Activated T-helper 17 cell treated with anti-CD3 and anti-CD28 coated beads, Interleukin-2, amount 50 U/mL, for 72 hours (primary cell): ENCODE measurements around the gene TSPAN31. TPM values are rescaled to one million over a fixed set of nuclear protein-coding genes. Genes with fewer than 3 reads are reported as not detected.
"Not testable (repeated sequence)": the region's sequence is repeated elsewhere in the genome, so short reads cannot be mapped to it uniquely, and the experiment has no call there.

Experiments
- ATAC-seq: fragments of 150-1000 bp; cut with Tn5 transposase; replicated peaks from 2 replicates; pipeline ENCODE4 v1.10.0; 2021; ENCODE audit warnings: mild to moderate bottlenecking, moderate library complexity
- H3K27ac Mint-ChIP-seq: one replicate; pipeline ENCODE4 v1.8.0; 2022; ENCODE audit warnings: mixed read lengths
- H3K27me3 Mint-ChIP-seq: one replicate; pipeline ENCODE4 v1.8.0; 2022; ENCODE audit warnings: mixed read lengths
- H3K36me3 Mint-ChIP-seq: one replicate; pipeline ENCODE4 v1.8.0; 2022; ENCODE audit warnings: low read depth, mild to moderate bottlenecking, mixed read lengths
- H3K4me1 Mint-ChIP-seq: one replicate; pipeline ENCODE4 v1.8.0; 2022; ENCODE audit warnings: mixed read lengths
- H3K4me3 Mint-ChIP-seq: one replicate; pipeline ENCODE4 v1.8.0; 2022; ENCODE audit warnings: mild to moderate bottlenecking, mixed read lengths
- H3K9me3 Mint-ChIP-seq: one replicate; pipeline ENCODE4 v1.8.0; 2022; ENCODE audit warnings: mixed read lengths
- total RNA-seq, 2 donors: library from RNA; stranded (reverse); gene quantifications; one replicate each; pipeline ENCODE4 v1.2.3, GENCODE V29; 2022

The TSPAN31 gene
- total RNA-seq, 2 donors from 2014 or later: 10.7 to 18.7 TPM

- peak overlapping the region; percentile 96 for H3K27ac Mint-ChIP-seq
- no peaks in the 10 kb centered on the region for H3K9me3 Mint-ChIP-seq
- peak; percentile 78 for ATAC-seq
- no peaks in the 10 kb centered on the region for H3K27me3 Mint-ChIP-seq
- H3K4me1 Mint-ChIP-seq: peaks cover 30% of the 10 kb centered on the region
- peaks cover 64% of the 10 kb centered on the region for H3K36me3 Mint-ChIP-seq
- H3K4me3 Mint-ChIP-seq: peak overlapping the region; percentile 95
Measured at GRCh38 chr12:57771236-57771872, 26.5 kb downstream of the TSPAN31 start.

GRCh38 chr12:57771873-57772428 is 27.1 kb downstream of the TSPAN31 start, which contains the start of gene METTL1:
Gene METTL1 (minus strand): TSS chr12:57772105. CDS start chr12:57772083, 22 bp downstream.
- Mint-ChIP-seq H3K36me3 (peaks cover 64% of the 10 kb centered on the region), H3K27ac (peak within 1 kb of the TSS; percentile 96), H3K9me3 (no peaks in the 10 kb centered on the region), H3K4me3 (peak within 1 kb of the TSS; percentile 95), H3K27me3 (no peaks in the 10 kb centered on the region), H3K4me1 (peaks cover 30% of the 10 kb centered on the region)
- ATAC-seq: peak; percentile 91

- peak within 1 kb of the TSS; percentile 96 for H3K27ac Mint-ChIP-seq
- peak; percentile 48 for ATAC-seq
- no peaks in the 10 kb centered on the region for H3K27me3 Mint-ChIP-seq
- peak within 1 kb of the TSS; percentile 95 for H3K4me3 Mint-ChIP-seq
- peaks cover 60% of the 10 kb centered on the region for H3K36me3 Mint-ChIP-seq
- peaks cover 30% of the 10 kb centered on the region for H3K4me1 Mint-ChIP-seq
- no peaks in the 10 kb centered on the region for H3K9me3 Mint-ChIP-seq
Measured at GRCh38 chr12:57772429-57773322, 27.8 kb downstream of the TSPAN31 start, which contains the start of gene EEF1AKMT3. Gene EEF1AKMT3 (plus strand): TSS chr12:57772614. CDS start chr12:57772725, 111 bp downstream.

- ATAC-seq, H3K27me3 Mint-ChIP-seq, H3K9me3 Mint-ChIP-seq, H3K27ac Mint-ChIP-seq: not testable (repeated sequence)
- H3K4me3 Mint-ChIP-seq: peak overlapping the region; percentile 95
- peaks cover 33% of the 10 kb centered on the region for H3K4me1 Mint-ChIP-seq
- peaks cover 40% of the 10 kb centered on the region for H3K36me3 Mint-ChIP-seq
Measured at GRCh38 chr12:57774634-57775033, 29.8 kb downstream of the TSPAN31 start.

GRCh38 chr12:57775044-57775443 is 30.2 kb downstream of the TSPAN31 start:
- Mint-ChIP-seq H3K27ac (no peak overlapping the region), H3K27me3 (no peaks in the 10 kb centered on the region), H3K4me3 (no peak overlapping the region), H3K36me3 (peaks cover 36% of the 10 kb centered on the region), H3K4me1 (peaks cover 32% of the 10 kb centered on the region), H3K9me3 (no peaks in the 10 kb centered on the region)
- no peak for ATAC-seq

- ATAC-seq: no peak
- no peaks in the 10 kb centered on the region for H3K9me3 Mint-ChIP-seq
- H3K27ac Mint-ChIP-seq: peak overlapping the region; percentile 8
- no peak overlapping the region for H3K4me3 Mint-ChIP-seq
- peaks cover 30% of the 10 kb centered on the region for H3K36me3 Mint-ChIP-seq
- no peaks in the 10 kb centered on the region for H3K27me3 Mint-ChIP-seq
- peaks cover 31% of the 10 kb centered on the region for H3K4me1 Mint-ChIP-seq
Measured at GRCh38 chr12:57775563-57776246, 30.9 kb downstream of the TSPAN31 start.

GRCh38 chr12:57776247-57776587 is 31.4 kb downstream of the TSPAN31 start:
- Mint-ChIP-seq H3K4me3 (no peak overlapping the region), H3K9me3 (no peaks in the 10 kb centered on the region), H3K27ac (peak overlapping the region; percentile 8), H3K4me1 (peaks cover 26% of the 10 kb centered on the region), H3K36me3 (peaks cover 25% of the 10 kb centered on the region), H3K27me3 (no peaks in the 10 kb centered on the region)
- ATAC-seq: no peak

GRCh38 chr12:57777367-57777766 is 32.5 kb downstream of the TSPAN31 start:
- no peak overlapping the region for H3K27ac Mint-ChIP-seq
- H3K9me3 Mint-ChIP-seq: no peaks in the 10 kb centered on the region
- no peak for ATAC-seq
- H3K36me3 Mint-ChIP-seq: peaks cover 18% of the 10 kb centered on the region
- peaks cover 30% of the 10 kb centered on the region for H3K4me1 Mint-ChIP-seq
- H3K27me3 Mint-ChIP-seq: no peaks in the 10 kb centered on the region
- H3K4me3 Mint-ChIP-seq: no peak overlapping the region

- no peak for ATAC-seq
- no peak overlapping the region for H3K4me3 Mint-ChIP-seq
- no peaks in the 10 kb centered on the region for H3K27me3 Mint-ChIP-seq
- peaks cover 24% of the 10 kb centered on the region for H3K36me3 Mint-ChIP-seq
- peaks cover 34% of the 10 kb centered on the region for H3K4me1 Mint-ChIP-seq
- H3K27ac Mint-ChIP-seq: no peak overlapping the region
- H3K9me3 Mint-ChIP-seq: no peaks in the 10 kb centered on the region
Measured at GRCh38 chr12:57777911-57778310, 33.1 kb downstream of the TSPAN31 start.

GRCh38 chr12:57779736-57780135 is 34.9 kb downstream of the TSPAN31 start:
- H3K4me3 Mint-ChIP-seq: no peak overlapping the region
- H3K4me1 Mint-ChIP-seq: peaks cover 37% of the 10 kb centered on the region
- H3K9me3 Mint-ChIP-seq: no peaks in the 10 kb centered on the region
- H3K27me3 Mint-ChIP-seq: no peaks in the 10 kb centered on the region
- H3K27ac Mint-ChIP-seq: peak overlapping the region; percentile 5
- no peak for ATAC-seq
- H3K36me3 Mint-ChIP-seq: peaks cover 30% of the 10 kb centered on the region

- ATAC-seq: no peak
- H3K9me3 Mint-ChIP-seq: no peaks in the 10 kb centered on the region
Measured at GRCh38 chr12:57780284-57780897, 35.6 kb downstream of the TSPAN31 start.

GRCh38 chr12:57781244-57781643 is 36.4 kb downstream of the TSPAN31 start:
- H3K9me3 Mint-ChIP-seq: no peaks in the 10 kb centered on the region
- no peaks in the 10 kb centered on the region for H3K27me3 Mint-ChIP-seq
- H3K27ac Mint-ChIP-seq: peak overlapping the region; percentile 98
- ATAC-seq: no peak
- peak overlapping the region; percentile 97 for H3K4me3 Mint-ChIP-seq
- peaks cover 33% of the 10 kb centered on the region for H3K36me3 Mint-ChIP-seq
- H3K4me1 Mint-ChIP-seq: peaks cover 33% of the 10 kb centered on the region

More at GRCh38 chr12:57780284-57780897, 35.6 kb downstream of the TSPAN31 start:
- no peaks in the 10 kb centered on the region for H3K27me3 Mint-ChIP-seq
- H3K4me1 Mint-ChIP-seq: peaks cover 37% of the 10 kb centered on the region
- peak overlapping the region; percentile 98 for H3K27ac Mint-ChIP-seq
- peaks cover 32% of the 10 kb centered on the region for H3K36me3 Mint-ChIP-seq
- H3K4me3 Mint-ChIP-seq: peak overlapping the region; percentile 5

- H3K27ac Mint-ChIP-seq: peak overlapping the region; percentile 98
- H3K4me1 Mint-ChIP-seq: peaks cover 38% of the 10 kb centered on the region
- H3K9me3 Mint-ChIP-seq: no peaks in the 10 kb centered on the region
- no peak for ATAC-seq
- peaks cover 38% of the 10 kb centered on the region for H3K36me3 Mint-ChIP-seq
- H3K27me3 Mint-ChIP-seq: no peaks in the 10 kb centered on the region
- peak overlapping the region; percentile 97 for H3K4me3 Mint-ChIP-seq
Measured at GRCh38 chr12:57781801-57782200, 37.0 kb downstream of the TSPAN31 start.

GRCh38 chr12:57782243-57782607 is 37.4 kb downstream of the TSPAN31 start:
- Mint-ChIP-seq H3K4me1 (peaks cover 38% of the 10 kb centered on the region), H3K27ac (peak overlapping the region; percentile 98), H3K27me3 (no peaks in the 10 kb centered on the region), H3K36me3 (peaks cover 42% of the 10 kb centered on the region), H3K4me3 (peak overlapping the region; percentile 97), H3K9me3 (no peaks in the 10 kb centered on the region)
- ATAC-seq: peak; percentile 6
